Smooth muscle cell (in vitro differentiated cells): ENCODE measurements around the gene DIPK1B. TPM values are rescaled to one million over a fixed set of nuclear protein-coding genes. Genes with fewer than 3 reads are reported as not detected.

ENCODE experiments used
- DNase-seq: peaks from one replicate; lab custom pipeline; 2025; ENCODE audit not compliant: unreplicated experiment; lab: John Stamatoyannopoulos, UW
- H2AFZ ChIP-seq: fragments of 200-600 bp; sonication (generic); 2 replicates; pipeline ENCODE4 v1.6.0; 2016; ENCODE audit warnings: antibody characterized with exemption, low read depth, mild to moderate bottlenecking
- H3F3A ChIP-seq: fragments of 200-600 bp; sonication (generic); 2 replicates; pipeline ENCODE4 v1.6.0; 2017; ENCODE audit warnings: antibody characterized with exemption, low read depth
- H3K27ac ChIP-seq: fragments of 200-600 bp; sonication (generic); 2 replicates; pipeline ENCODE4 v1.5.1; 2016; ENCODE audit warnings: low read depth, mild to moderate bottlenecking
- H3K27me3 ChIP-seq: fragments of 200-600 bp; sonication (generic); 2 replicates; pipeline ENCODE4 v1.6.1; 2016; ENCODE audit warnings: low read depth, mild to moderate bottlenecking
- H3K36me3 ChIP-seq: fragments of 200-600 bp; sonication (generic); 2 replicates; pipeline ENCODE4 v1.5.1; 2016; ENCODE audit warnings: low read depth
- H3K4me1 ChIP-seq: fragments of 200-600 bp; sonication (generic); 2 replicates; pipeline ENCODE4 v1.5.1; 2016; ENCODE audit warnings: low read depth
- H3K4me2 ChIP-seq: fragments of 200-600 bp; sonication (generic); 2 replicates; pipeline ENCODE4 v1.6.0; 2016; ENCODE audit warnings: mild to moderate bottlenecking
- H3K4me3 ChIP-seq: fragments of 200-600 bp; sonication (generic); 2 replicates; pipeline ENCODE4 v1.5.1; 2016; ENCODE audit warnings: mild to moderate bottlenecking
- H3K79me2 ChIP-seq: fragments of 200-600 bp; sonication (generic); 2 replicates; pipeline ENCODE4 v1.6.0; 2016; ENCODE audit warnings: low read depth, mild to moderate bottlenecking
- H3K9ac ChIP-seq: fragments of 200-600 bp; sonication (generic); 2 replicates; pipeline ENCODE4 v1.6.0; 2016; ENCODE audit warnings: low read depth
- H3K9me3 ChIP-seq: fragments of 200-600 bp; sonication (generic); replicated peaks from 2 replicates; pipeline ENCODE4 v1.5.1; 2016; ENCODE audit warnings: low read depth
- H4K20me1 ChIP-seq: fragments of 200-600 bp; sonication (generic); 2 replicates; pipeline ENCODE4 v1.6.0; 2016; ENCODE audit warnings: low read depth
- WGBS: methylation state at CpG from one replicate; pipeline ENCODE4 v1.1.7; 2016; ENCODE audit warnings: low lambda C conversion rate; 5-methylcytosine and 5-hydroxymethylcytosine counted together
- polyA plus RNA-seq: library from polyadenylated mRNA; unstranded; fragments of >200 nt; fragmentation: Nextera tagmentation; extraction: Ambion mirVana; gene quantifications from 2 replicates; pipeline ENCODE4 v1.2.1, GENCODE V29; 2016
- total RNA-seq: library from RNA; depleted of rRNA; stranded (reverse); fragments of >200 nt; gene quantifications from 2 replicates; pipeline ENCODE4 v1.2.3, GENCODE V29; 2014
- TF ChIP-seq, protein P1 (sequence below): fragments of 200-600 bp; sonication (generic); IDR thresholded peaks from 2 replicates; pipeline ENCODE4 v1.5.1; 2017; ENCODE audit warnings: borderline replicate concordance, mild to moderate bottlenecking, antibody characterized with exemption; ENCODE audit not compliant: insufficient read depth, poor library complexity, severe bottlenecking

DIPK1B gene
- total and polyA plus RNA-seq, 2 experiments from 2014 or later, result 14.6 to 58.5 TPM

- DNase-seq, result peak; percentile 8
- no peak overlapping the region for H3K4me2 ChIP-seq
- no peak overlapping the region for H3K4me3 ChIP-seq
- H3K36me3 ChIP-seq, result no peaks in the 10 kb centered on the region
- H3F3A ChIP-seq, result no peaks in the 10 kb centered on the region
- 65% methylated on average over 23 of the region's 27 CpGs for WGBS
- TF ChIP-seq, protein P1, sequence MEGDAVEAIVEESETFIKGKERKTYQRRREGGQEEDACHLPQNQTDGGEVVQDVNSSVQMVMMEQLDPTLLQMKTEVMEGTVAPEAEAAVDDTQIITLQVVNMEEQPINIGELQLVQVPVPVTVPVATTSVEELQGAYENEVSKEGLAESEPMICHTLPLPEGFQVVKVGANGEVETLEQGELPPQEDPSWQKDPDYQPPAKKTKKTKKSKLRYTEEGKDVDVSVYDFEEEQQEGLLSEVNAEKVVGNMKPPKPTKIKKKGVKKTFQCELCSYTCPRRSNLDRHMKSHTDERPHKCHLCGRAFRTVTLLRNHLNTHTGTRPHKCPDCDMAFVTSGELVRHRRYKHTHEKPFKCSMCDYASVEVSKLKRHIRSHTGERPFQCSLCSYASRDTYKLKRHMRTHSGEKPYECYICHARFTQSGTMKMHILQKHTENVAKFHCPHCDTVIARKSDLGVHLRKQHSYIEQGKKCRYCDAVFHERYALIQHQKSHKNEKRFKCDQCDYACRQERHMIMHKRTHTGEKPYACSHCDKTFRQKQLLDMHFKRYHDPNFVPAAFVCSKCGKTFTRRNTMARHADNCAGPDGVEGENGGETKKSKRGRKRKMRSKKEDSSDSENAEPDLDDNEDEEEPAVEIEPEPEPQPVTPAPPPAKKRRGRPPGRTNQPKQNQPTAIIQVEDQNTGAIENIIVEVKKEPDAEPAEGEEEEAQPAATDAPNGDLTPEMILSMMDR, result peak; percentile 88
- no peak overlapping the region for H3K27ac ChIP-seq
- H3K9ac ChIP-seq, result no peak overlapping the region
- peaks cover 13% of the 10 kb centered on the region for H4K20me1 ChIP-seq
- no peak overlapping the region for H2AFZ ChIP-seq
- H3K27me3 ChIP-seq, result no peaks in the 10 kb centered on the region
- H3K9me3 ChIP-seq, result no peaks in the 10 kb centered on the region
- no peaks in the 10 kb centered on the region for H3K79me2 ChIP-seq
- H3K4me1 ChIP-seq, result no peaks in the 10 kb centered on the region
These were observed 40.5 kb upstream of the DIPK1B start for GRCh38 chr9:136671646-136672430.

GRCh38 chr9:136672431-136673087 is 39.8 kb upstream of the DIPK1B start:
- Histone ChIP-seq H3K27ac (no peak overlapping the region), H3F3A (no peaks in the 10 kb centered on the region), H3K79me2 (no peaks in the 10 kb centered on the region), H4K20me1 (peaks cover 20% of the 10 kb centered on the region), H3K4me2 (no peak overlapping the region), H3K4me1 (no peaks in the 10 kb centered on the region), H3K9me3 (no peaks in the 10 kb centered on the region), H3K9ac (no peak overlapping the region), H2AFZ (no peak overlapping the region), H3K36me3 (no peaks in the 10 kb centered on the region), H3K4me3 (no peak overlapping the region), H3K27me3 (no peaks in the 10 kb centered on the region)
- WGBS, result 91% methylated on average over 13 of the region's 14 CpGs
- no peak for DNase-seq
- TF ChIP-seq, protein P1, result no peak

GRCh38 chr9:136673088-136673974 is 39.0 kb upstream of the DIPK1B start:
- Histone ChIP-seq H3F3A (no peaks in the 10 kb centered on the region), H3K36me3 (no peaks in the 10 kb centered on the region), H3K4me2 (no peak overlapping the region), H2AFZ (no peak overlapping the region), H4K20me1 (peaks cover 27% of the 10 kb centered on the region), H3K79me2 (no peaks in the 10 kb centered on the region), H3K9me3 (no peaks in the 10 kb centered on the region), H3K27me3 (no peaks in the 10 kb centered on the region), H3K4me1 (no peaks in the 10 kb centered on the region), H3K4me3 (no peak overlapping the region), H3K9ac (no peak overlapping the region), H3K27ac (no peak overlapping the region)
- TF ChIP-seq, protein P1, result no peak
- 96% methylated on average over 33 of the region's 35 CpGs for WGBS
- no peak for DNase-seq
